Measurements from ENCODE around the gene NEUROD4. TPM values are rescaled to one million over a fixed set of nuclear protein-coding genes. Genes with fewer than 3 reads are reported as not detected.

Gene NEUROD4
- total RNA-seq, 1 donor from 2014 or later, result not detected

- no peaks in the 10 kb centered on the region for H3K9me3 Mint-ChIP-seq (ENCODE audit: unreplicated experiment)
- no peak overlapping the region for H3K4me3 Mint-ChIP-seq (ENCODE audit: unreplicated experiment)
- H3K4me1 Mint-ChIP-seq (ENCODE audit: unreplicated experiment), result no peaks in the 10 kb centered on the region
- TF ChIP-seq, protein P1, sequence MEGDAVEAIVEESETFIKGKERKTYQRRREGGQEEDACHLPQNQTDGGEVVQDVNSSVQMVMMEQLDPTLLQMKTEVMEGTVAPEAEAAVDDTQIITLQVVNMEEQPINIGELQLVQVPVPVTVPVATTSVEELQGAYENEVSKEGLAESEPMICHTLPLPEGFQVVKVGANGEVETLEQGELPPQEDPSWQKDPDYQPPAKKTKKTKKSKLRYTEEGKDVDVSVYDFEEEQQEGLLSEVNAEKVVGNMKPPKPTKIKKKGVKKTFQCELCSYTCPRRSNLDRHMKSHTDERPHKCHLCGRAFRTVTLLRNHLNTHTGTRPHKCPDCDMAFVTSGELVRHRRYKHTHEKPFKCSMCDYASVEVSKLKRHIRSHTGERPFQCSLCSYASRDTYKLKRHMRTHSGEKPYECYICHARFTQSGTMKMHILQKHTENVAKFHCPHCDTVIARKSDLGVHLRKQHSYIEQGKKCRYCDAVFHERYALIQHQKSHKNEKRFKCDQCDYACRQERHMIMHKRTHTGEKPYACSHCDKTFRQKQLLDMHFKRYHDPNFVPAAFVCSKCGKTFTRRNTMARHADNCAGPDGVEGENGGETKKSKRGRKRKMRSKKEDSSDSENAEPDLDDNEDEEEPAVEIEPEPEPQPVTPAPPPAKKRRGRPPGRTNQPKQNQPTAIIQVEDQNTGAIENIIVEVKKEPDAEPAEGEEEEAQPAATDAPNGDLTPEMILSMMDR (IDR thresholded peaks at IDR 0.05), result no peak
- no peak for DNase-seq (ENCODE audit: extremely low spot score, unreplicated experiment)
- no peaks in the 10 kb centered on the region for H3K36me3 Mint-ChIP-seq (ENCODE audit: unreplicated experiment)
- H3K27me3 Mint-ChIP-seq (ENCODE audit: unreplicated experiment), result peaks cover 3% of the 10 kb centered on the region
- no peak overlapping the region for H3K27ac Mint-ChIP-seq (ENCODE audit: unreplicated experiment)
These were observed 24.4 kb downstream of the NEUROD4 start for GRCh38 chr12:55044135-55044534.

GRCh38 chr12:55049676-55050075, 29.9 kb downstream of the NEUROD4 start:
- no peaks in the 10 kb centered on the region for H3K9me3 Mint-ChIP-seq (ENCODE audit: unreplicated experiment)
- no peak for DNase-seq (ENCODE audit: extremely low spot score, unreplicated experiment)
- no peaks in the 10 kb centered on the region for H3K27me3 Mint-ChIP-seq (ENCODE audit: unreplicated experiment)
- no peaks in the 10 kb centered on the region for H3K4me1 Mint-ChIP-seq (ENCODE audit: unreplicated experiment)
- TF ChIP-seq, protein P1 (IDR thresholded peaks at IDR 0.05), result no peak
- H3K36me3 Mint-ChIP-seq (ENCODE audit: unreplicated experiment), result no peaks in the 10 kb centered on the region
- H3K27ac Mint-ChIP-seq (ENCODE audit: unreplicated experiment), result no peak overlapping the region
- no peak overlapping the region for H3K4me3 Mint-ChIP-seq (ENCODE audit: unreplicated experiment)

DNA sequence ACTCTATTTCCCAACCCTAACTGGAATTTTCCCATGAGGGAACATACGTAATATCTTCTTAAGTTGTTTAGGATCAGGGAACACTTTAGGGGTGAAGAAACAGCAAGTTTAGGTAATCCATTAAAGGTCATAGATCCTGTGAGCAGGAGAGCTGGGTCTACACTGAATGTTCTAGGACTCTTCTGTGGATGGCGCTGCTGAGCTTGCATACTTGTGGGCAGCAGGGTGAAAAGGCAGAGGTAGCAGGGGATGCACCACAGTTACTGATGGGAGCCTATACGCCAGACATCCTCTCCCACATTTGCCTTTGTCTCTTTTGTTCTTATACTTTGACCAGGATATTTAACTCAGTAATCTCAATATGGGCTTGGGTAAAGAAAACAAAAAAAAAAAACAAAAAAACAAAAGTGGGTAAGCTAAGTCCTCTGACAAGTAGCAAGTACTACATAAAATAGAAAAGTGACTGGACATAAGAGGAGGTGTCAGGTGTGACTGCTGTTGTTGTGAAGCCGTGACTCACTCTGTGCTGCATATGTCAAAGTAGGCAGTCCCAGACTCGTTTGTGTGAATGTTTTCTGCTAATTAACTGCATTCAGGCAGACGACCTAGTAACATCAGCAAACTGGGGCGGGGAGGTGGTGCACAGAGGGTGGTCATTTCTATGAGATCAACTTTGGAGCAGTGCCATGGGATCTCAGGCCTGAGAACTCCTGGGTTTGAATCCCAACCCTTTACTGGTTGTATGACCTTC, 31.6 kb downstream of the NEUROD4 start:
- Mint-ChIP-seq H3K4me1 (ENCODE audit: unreplicated experiment) (no peaks in the 10 kb centered on the region), H3K4me3 (ENCODE audit: unreplicated experiment) (no peak overlapping the region), H3K27ac (ENCODE audit: unreplicated experiment) (no peak overlapping the region), H3K36me3 (ENCODE audit: unreplicated experiment) (no peaks in the 10 kb centered on the region), H3K9me3 (ENCODE audit: unreplicated experiment) (no peaks in the 10 kb centered on the region), H3K27me3 (ENCODE audit: unreplicated experiment) (no peaks in the 10 kb centered on the region)
- DNase-seq (ENCODE audit: extremely low spot score, unreplicated experiment), result no peak
- TF ChIP-seq, protein P1 (IDR thresholded peaks at IDR 0.05), result no peak

DNA sequence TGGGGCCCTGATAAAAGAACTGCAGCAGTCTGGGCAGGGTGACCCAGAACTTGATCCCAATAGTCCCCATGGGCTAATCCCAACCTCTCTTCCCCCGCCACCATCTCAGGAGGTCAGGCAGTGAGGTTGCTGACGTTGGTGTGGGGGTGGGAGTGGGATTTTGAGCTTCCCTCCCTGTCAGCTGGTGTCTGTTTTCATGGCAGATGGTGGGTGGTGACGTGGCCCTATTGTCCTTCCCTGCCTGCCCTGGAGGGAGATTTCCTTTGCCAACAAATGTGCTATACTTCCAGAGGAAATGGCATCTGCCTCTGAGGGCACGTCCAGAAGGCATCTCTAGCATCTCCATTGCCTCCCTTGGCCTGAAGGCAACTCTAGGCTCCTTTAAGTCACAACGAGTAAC, 37.7 kb downstream of the NEUROD4 start:
- Mint-ChIP-seq H3K36me3 (ENCODE audit: unreplicated experiment) (no peaks in the 10 kb centered on the region), H3K4me3 (ENCODE audit: unreplicated experiment) (no peak overlapping the region), H3K27me3 (ENCODE audit: unreplicated experiment) (peaks cover 11% of the 10 kb centered on the region), H3K27ac (ENCODE audit: unreplicated experiment) (no peak overlapping the region), H3K9me3 (ENCODE audit: unreplicated experiment) (no peaks in the 10 kb centered on the region), H3K4me1 (ENCODE audit: unreplicated experiment) (no peaks in the 10 kb centered on the region)
- no peak for DNase-seq (ENCODE audit: extremely low spot score, unreplicated experiment)
- TF ChIP-seq, protein P1 (IDR thresholded peaks at IDR 0.05), result no peak

GRCh38 chr12:55058082-55058481, 38.3 kb downstream of the NEUROD4 start:
- no peak for DNase-seq (ENCODE audit: extremely low spot score, unreplicated experiment)
- H3K4me3 Mint-ChIP-seq (ENCODE audit: unreplicated experiment), result no peak overlapping the region
- H3K27ac Mint-ChIP-seq (ENCODE audit: unreplicated experiment), result no peak overlapping the region
- no peaks in the 10 kb centered on the region for H3K9me3 Mint-ChIP-seq (ENCODE audit: unreplicated experiment)
- no peaks in the 10 kb centered on the region for H3K36me3 Mint-ChIP-seq (ENCODE audit: unreplicated experiment)
- TF ChIP-seq, protein P1 (IDR thresholded peaks at IDR 0.05), result no peak
- peaks cover 11% of the 10 kb centered on the region for H3K27me3 Mint-ChIP-seq (ENCODE audit: unreplicated experiment)
- H3K4me1 Mint-ChIP-seq (ENCODE audit: unreplicated experiment), result no peaks in the 10 kb centered on the region

All from osteocyte (in vitro differentiated cells).